HEK293 (cell line): ENCODE measurements around the gene TSHZ2.
"Not testable (repeated sequence)": the region's sequence is repeated elsewhere in the genome, so short reads cannot be mapped to it uniquely, and the experiment has no call there.

Source experiments
- CTCF ChIA-PET: fragments of 350-600 bp; formaldehyde crosslinking; extraction: SDS; loops from one replicate; lab custom pipeline; 2021; ENCODE audit warnings: antibody characterized with exemption; lab: Yijun Ruan, JAX
- POLR2A ChIA-PET: fragments of 300-600 bp; formaldehyde crosslinking; extraction: SDS; loops from one replicate; lab custom pipeline; 2020; ENCODE audit warnings: antibody characterized with exemption, inconsistent platforms; lab: Yijun Ruan, JAX
- H3K27ac ChIP-seq: fragments of 200-500 bp; sonication (Bioruptor generic); 2 replicates; pipeline ENCODE4 v1.5.1; 2014; ENCODE audit warnings: low read depth, low read length, control low read depth, inconsistent platforms; ENCODE audit errors: extremely low read depth
- H3K36me3 ChIP-seq, 2 experiments: fragments of 200-500 bp in 1 of 2; sonication (Bioruptor generic) in 1 of 2; 1 replicate in 1 of 2; 2 replicates in 1 of 2; pipeline ENCODE4 v1.5.1; 2014 to 2017; ENCODE audit warnings: inconsistent platforms in 2 of 2, low read length in 2 of 2; ENCODE audit not compliant: control insufficient read depth in 2 of 2, insufficient read depth in 1 of 2
- H3K4me1 ChIP-seq: fragments of 200-500 bp; sonication (Bioruptor generic); 2 replicates; pipeline ENCODE4 v1.5.1; 2014; ENCODE audit warnings: mild to moderate bottlenecking, low read length, inconsistent platforms; ENCODE audit not compliant: control insufficient read depth, insufficient read depth
- H3K4me3 ChIP-seq: 2 replicates; pipeline ENCODE4 v1.5.1; 2011; ENCODE audit warnings: low read depth, mild to moderate bottlenecking, control low read depth, low read length, moderate library complexity
- H3K9me3 ChIP-seq: fragments of 200-500 bp; sonication (Bioruptor generic); 2 replicates; pipeline ENCODE4 v1.5.1; 2014; ENCODE audit warnings: low read depth, low read length, inconsistent platforms; ENCODE audit not compliant: control insufficient read depth, insufficient read depth
- FEZF1 ChIP-seq: fragments of 450-650 bp; formaldehyde crosslinking; IDR thresholded peaks from 2 replicates; pipeline ENCODE4 v1.5.1; 2016; ENCODE audit warnings: missing biosample characterization, missing genetic modification characterization
- HOXC10 ChIP-seq: sonication (generic); formaldehyde crosslinking; IDR thresholded peaks from 2 replicates; pipeline ENCODE4 v1.8.1; 2023; ENCODE audit warnings: mild to moderate bottlenecking, missing genetic modification reagents
- REST ChIP-seq: fragments of 450-650 bp; formaldehyde crosslinking; IDR thresholded peaks from 2 replicates; pipeline ENCODE4 v1.5.1; 2016; ENCODE audit warnings: missing biosample characterization, missing genetic modification characterization
- TCF7L2 ChIP-seq: IDR thresholded peaks from 2 replicates; pipeline ENCODE4 v1.6.1; 2011; ENCODE audit warnings: low read depth, mild to moderate bottlenecking, inconsistent platforms, low read length, moderate library complexity, borderline replicate concordance
- YY1 ChIP-seq: fragments of 450-650 bp; formaldehyde crosslinking; IDR thresholded peaks from 2 replicates; pipeline ENCODE4 v1.5.1; 2018; ENCODE audit warnings: missing biosample characterization, missing genetic modification characterization
- ZBTB20 ChIP-seq: fragments of 450-650 bp; formaldehyde crosslinking; IDR thresholded peaks from 2 replicates; pipeline ENCODE4 v1.5.1; 2016; ENCODE audit warnings: missing biosample characterization, missing genetic modification characterization
- ZNF239 ChIP-seq: fragments of 450-650 bp; formaldehyde crosslinking; IDR thresholded peaks from 2 replicates; pipeline ENCODE4 v1.5.1; 2016; ENCODE audit warnings: missing biosample characterization, missing genetic modification characterization
- ZNF292 ChIP-seq: fragments of 450-650 bp; formaldehyde crosslinking; IDR thresholded peaks from 2 replicates; pipeline ENCODE4 v1.5.1; 2016; ENCODE audit warnings: low read depth, missing biosample characterization, missing genetic modification characterization, borderline replicate concordance
- ZNF391 ChIP-seq: fragments of 450-650 bp; formaldehyde crosslinking; IDR thresholded peaks from 2 replicates; pipeline ENCODE4 v1.5.1; 2016; ENCODE audit warnings: low read depth, missing biosample characterization, missing genetic modification characterization, borderline replicate concordance
- ZNF530 ChIP-seq: fragments of 450-650 bp; formaldehyde crosslinking; IDR thresholded peaks from 2 replicates; pipeline ENCODE4 v1.5.1; 2016; ENCODE audit warnings: low read depth, missing biosample characterization, missing genetic modification characterization
- ZNF571 ChIP-seq: fragments of 450-650 bp; formaldehyde crosslinking; IDR thresholded peaks from 2 replicates; pipeline ENCODE4 v1.5.0; 2017; ENCODE audit warnings: missing biosample characterization, missing genetic modification characterization
- ZNF580 ChIP-seq: fragments of 450-650 bp; formaldehyde crosslinking; IDR thresholded peaks from 2 replicates; pipeline ENCODE4 v1.5.1; 2016; ENCODE audit warnings: missing biosample characterization, missing genetic modification characterization
- ZNF654 ChIP-seq: fragments of 450-650 bp; formaldehyde crosslinking; IDR thresholded peaks from 2 replicates; pipeline ENCODE4 v1.5.1; 2016; ENCODE audit warnings: low read depth, missing biosample characterization, missing genetic modification characterization
- ZNF664 ChIP-seq: fragments of 450-650 bp; formaldehyde crosslinking; IDR thresholded peaks from 2 replicates; pipeline ENCODE4 v1.5.1; 2016; ENCODE audit warnings: missing biosample characterization, missing genetic modification characterization
- ZNF747 ChIP-seq: fragments of 450-650 bp; formaldehyde crosslinking; IDR thresholded peaks from 2 replicates; pipeline ENCODE4 v1.5.1; 2016; ENCODE audit warnings: missing biosample characterization, missing genetic modification characterization
- ZNF76 ChIP-seq: fragments of 450-650 bp; formaldehyde crosslinking; IDR thresholded peaks from 2 replicates; pipeline ENCODE4; 2016; ENCODE audit warnings: low read depth, missing biosample characterization, missing genetic modification characterization, borderline replicate concordance
- ZSCAN5A ChIP-seq: fragments of 450-650 bp; formaldehyde crosslinking; IDR thresholded peaks from 2 replicates; pipeline ENCODE4 v1.5.1; 2016; ENCODE audit warnings: missing biosample characterization, missing genetic modification characterization
- TF ChIP-seq, protein P1 (sequence below): fragments of 450-650 bp; formaldehyde crosslinking; conservative IDR thresholded peaks from 2 replicates; pipeline ENCODE4 v1.5.1; 2016; ENCODE audit warnings: low read depth, missing biosample characterization, missing genetic modification characterization

The TSHZ2 gene

DNA sequence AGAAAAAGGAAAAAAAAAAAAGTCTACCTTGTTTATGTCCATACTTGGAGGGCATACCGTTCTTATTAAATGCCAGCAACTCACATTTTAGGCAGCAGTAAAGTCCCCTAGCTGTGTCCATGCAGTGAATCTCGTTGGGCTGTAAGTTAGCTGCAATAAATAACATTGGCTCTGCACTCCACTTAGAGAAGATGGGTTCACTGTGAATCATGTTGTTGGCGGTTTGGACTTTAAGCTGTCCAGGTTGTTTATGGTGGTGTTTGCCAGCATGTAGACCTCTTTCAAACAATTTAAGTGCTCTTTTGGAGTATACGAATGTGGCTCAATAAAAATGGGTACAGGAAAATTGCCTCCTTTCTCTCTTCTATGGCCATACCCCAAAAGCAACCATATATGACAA is 494.1 kb downstream of the TSHZ2 start:
- ChIA-PET CTCF (interaction anchor here (0.5 kb wide), 1 partner anchor 478 kb away, joined by 3 read pairs; no protein-coding TSS in a partner anchor), POLR2A (no interaction called here)
- Histone ChIP-seq H3K36me3 (no peaks in the 10 kb centered on the region), H3K9me3 (no peaks in the 10 kb centered on the region), H3K4me3 (no peak overlapping the region), H3K27ac (no peak overlapping the region), H3K4me1 (no peaks in the 10 kb centered on the region)
- TF ChIP-seq, protein P1, sequence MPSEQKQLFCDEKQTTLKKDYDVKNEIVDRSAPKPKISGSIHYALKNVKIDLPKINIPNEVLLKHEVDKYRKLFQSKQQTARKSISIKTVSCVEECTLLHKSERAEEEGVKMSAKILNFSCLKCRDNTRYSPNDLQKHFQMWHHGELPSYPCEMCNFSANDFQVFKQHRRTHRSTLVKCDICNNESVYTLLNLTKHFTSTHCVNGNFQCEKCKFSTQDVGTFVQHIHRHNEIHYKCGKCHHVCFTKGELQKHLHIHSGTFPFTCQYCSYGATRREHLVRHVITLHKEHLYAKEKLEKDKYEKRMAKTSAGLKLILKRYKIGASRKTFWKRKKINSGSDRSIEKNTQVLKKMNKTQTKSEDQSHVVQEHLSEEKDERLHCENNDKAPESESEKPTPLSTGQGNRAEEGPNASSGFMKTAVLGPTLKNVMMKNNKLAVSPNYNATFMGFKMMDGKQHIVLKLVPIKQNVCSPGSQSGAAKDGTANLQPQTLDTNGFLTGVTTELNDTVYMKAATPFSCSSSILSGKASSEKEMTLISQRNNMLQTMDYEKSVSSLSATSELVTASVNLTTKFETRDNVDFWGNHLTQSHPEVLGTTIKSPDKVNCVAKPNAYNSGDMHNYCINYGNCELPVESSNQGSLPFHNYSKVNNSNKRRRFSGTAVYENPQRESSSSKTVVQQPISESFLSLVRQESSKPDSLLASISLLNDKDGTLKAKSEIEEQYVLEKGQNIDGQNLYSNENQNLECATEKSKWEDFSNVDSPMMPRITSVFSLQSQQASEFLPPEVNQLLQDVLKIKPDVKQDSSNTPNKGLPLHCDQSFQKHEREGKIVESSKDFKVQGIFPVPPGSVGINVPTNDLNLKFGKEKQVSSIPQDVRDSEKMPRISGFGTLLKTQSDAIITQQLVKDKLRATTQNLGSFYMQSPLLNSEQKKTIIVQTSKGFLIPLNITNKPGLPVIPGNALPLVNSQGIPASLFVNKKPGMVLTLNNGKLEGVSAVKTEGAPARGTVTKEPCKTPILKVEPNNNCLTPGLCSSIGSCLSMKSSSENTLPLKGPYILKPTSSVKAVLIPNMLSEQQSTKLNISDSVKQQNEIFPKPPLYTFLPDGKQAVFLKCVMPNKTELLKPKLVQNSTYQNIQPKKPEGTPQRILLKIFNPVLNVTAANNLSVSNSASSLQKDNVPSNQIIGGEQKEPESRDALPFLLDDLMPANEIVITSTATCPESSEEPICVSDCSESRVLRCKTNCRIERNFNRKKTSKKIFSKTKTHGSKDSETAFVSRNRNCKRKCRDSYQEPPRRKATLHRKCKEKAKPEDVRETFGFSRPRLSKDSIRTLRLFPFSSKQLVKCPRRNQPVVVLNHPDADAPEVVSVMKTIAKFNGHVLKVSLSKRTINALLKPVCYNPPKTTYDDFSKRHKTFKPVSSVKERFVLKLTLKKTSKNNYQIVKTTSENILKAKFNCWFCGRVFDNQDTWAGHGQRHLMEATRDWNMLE (tag by site-specific recombination), result no peak
- TF ChIP-seq ZNF239 (tag by site-specific recombination), result no peak
- TF ChIP-seq ZBTB20 (tag by site-specific recombination), result no peak
- no peak for TF ChIP-seq HOXC10 (CRISPR knock-in tag)
- TF ChIP-seq ZNF391 (tag by site-specific recombination), result no peak
- no peak for TF ChIP-seq ZNF530 (tag by site-specific recombination)
- no peak for TF ChIP-seq FEZF1
- TF ChIP-seq TCF7L2, result no peak
- TF ChIP-seq ZNF747 (tag by site-specific recombination), result no peak
- TF ChIP-seq ZNF654 (tag by site-specific recombination), result no peak
- TF ChIP-seq ZNF580 (tag by site-specific recombination), result no peak
- TF ChIP-seq ZNF664, result no peak
- TF ChIP-seq ZNF76 (tag by site-specific recombination), result no peak
- no peak for TF ChIP-seq ZNF292 (tag by site-specific recombination)
- no peak for TF ChIP-seq ZNF571 (tag by site-specific recombination)
- TF ChIP-seq YY1 (tag by site-specific recombination), result no peak

- Histone ChIP-seq H3K4me1 (no peaks in the 10 kb centered on the region), H3K9me3 (no peaks in the 10 kb centered on the region), H3K4me3 (no peak overlapping the region), H3K27ac (no peak overlapping the region), H3K36me3 (no peaks in the 10 kb centered on the region)
- CTCF ChIA-PET, result no interaction called here
- POLR2A ChIA-PET, result no interaction called here
- TF ChIP-seq ZSCAN5A, result no peak
- TF ChIP-seq ZNF239 (tag by site-specific recombination), result no peak
- no peak for TF ChIP-seq REST (tag by site-specific recombination)
Observed at GRCh38 chr20:53468587-53468986, 496.4 kb downstream of the TSHZ2 start.

GRCh38 chr20:53472859-53473258 is 500.7 kb downstream of the TSHZ2 start:
- H3K36me3 ChIP-seq, CTCF ChIA-PET, POLR2A ChIA-PET, H3K4me3 ChIP-seq, H3K9me3 ChIP-seq, H3K4me1 ChIP-seq, H3K27ac ChIP-seq: not testable (repeated sequence)
